ENCODE measurements around the gene CDC37.
"Not testable (repeated sequence)": the region's sequence is repeated elsewhere in the genome, so short reads cannot be mapped to it uniquely, and the experiment has no call there.

The CDC37 gene

GRCh38 chr19:10404888-10405820 is 1.8 kb upstream of the CDC37 start:
- Histone ChIP-seq H3K27me3 (ENCODE audit: insufficient read depth, low read length) (peaks cover 51% of the 10 kb centered on the region), H3K4me3 (ENCODE audit: low read length) (peak overlapping the region; percentile 97), H3K9ac (ENCODE audit: low read depth, low read length) (peak overlapping the region; percentile 56; the same call in 1 of the 2 replicates), H3K4me1 (ENCODE audit: insufficient read depth, low read length) (peaks cover 4% of the 10 kb centered on the region; the same call in 1 of the 2 replicates), H3K36me3 (ENCODE audit: insufficient read depth, low read depth, low read length) (peaks cover 8% of the 10 kb centered on the region), H3K27ac (ENCODE audit: low read length) (no peak overlapping the region), H3K9me3 (ENCODE audit: insufficient read depth, low read depth, low read length) (no peaks in the 10 kb centered on the region)

GRCh38 chr19:10402441-10403038 is 802 bp downstream of the CDC37 start:
- H3K27ac ChIP-seq (ENCODE audit: low read length): no peak overlapping the region
- peak overlapping the region; percentile 97 for H3K4me3 ChIP-seq (ENCODE audit: low read length)
- peaks cover 23% of the 10 kb centered on the region for H3K36me3 ChIP-seq (ENCODE audit: insufficient read depth, low read depth, low read length)
- H3K9ac ChIP-seq (ENCODE audit: low read depth, low read length): peak overlapping the region; percentile 95
- H3K9me3 ChIP-seq (ENCODE audit: insufficient read depth, low read depth, low read length): no peaks in the 10 kb centered on the region
- H3K27me3 ChIP-seq (ENCODE audit: insufficient read depth, low read length): peaks cover 33% of the 10 kb centered on the region
- peaks cover 4% of the 10 kb centered on the region; the same call in 1 of the 2 replicates for H3K4me1 ChIP-seq (ENCODE audit: insufficient read depth, low read length)

- H3K4me3 ChIP-seq (ENCODE audit: low read length): no peak overlapping the region
- peaks cover 34% of the 10 kb centered on the region for H3K36me3 ChIP-seq (ENCODE audit: insufficient read depth, low read depth, low read length)
- no peaks in the 10 kb centered on the region for H3K9me3 ChIP-seq (ENCODE audit: insufficient read depth, low read depth, low read length)
- peaks cover 4% of the 10 kb centered on the region; the same call in 1 of the 2 replicates for H3K4me1 ChIP-seq (ENCODE audit: insufficient read depth, low read length)
- H3K27me3 ChIP-seq (ENCODE audit: insufficient read depth, low read length): peaks cover 8% of the 10 kb centered on the region
- no peak overlapping the region for H3K9ac ChIP-seq (ENCODE audit: low read depth, low read length)
- no peak overlapping the region for H3K27ac ChIP-seq (ENCODE audit: low read length)
Measured at GRCh38 chr19:10399878-10400277, 3.5 kb downstream of the CDC37 start.

- not testable (repeated sequence) for H3K9ac ChIP-seq (ENCODE audit: low read depth, low read length); H3K4me3 ChIP-seq (ENCODE audit: low read length); H3K27ac ChIP-seq (ENCODE audit: low read length); H3K27me3 ChIP-seq (ENCODE audit: insufficient read depth, low read length); H3K9me3 ChIP-seq (ENCODE audit: insufficient read depth, low read depth, low read length); H3K4me1 ChIP-seq (ENCODE audit: insufficient read depth, low read length)
- peaks cover 38% of the 10 kb centered on the region for H3K36me3 ChIP-seq (ENCODE audit: insufficient read depth, low read depth, low read length)
Measured at GRCh38 chr19:10399340-10399739, 4.0 kb downstream of the CDC37 start.

- Histone ChIP-seq H3K4me1 (ENCODE audit: insufficient read depth, low read length) (peaks cover 4% of the 10 kb centered on the region; the same call in 1 of the 2 replicates), H3K36me3 (ENCODE audit: insufficient read depth, low read depth, low read length) (peaks cover 42% of the 10 kb centered on the region), H3K9ac (ENCODE audit: low read depth, low read length) (no peak overlapping the region), H3K4me3 (ENCODE audit: low read length) (no peak overlapping the region), H3K27me3 (ENCODE audit: insufficient read depth, low read length) (no peaks in the 10 kb centered on the region), H3K27ac (ENCODE audit: low read length) (no peak overlapping the region), H3K9me3 (ENCODE audit: insufficient read depth, low read depth, low read length) (no peaks in the 10 kb centered on the region)
Measured at GRCh38 chr19:10398819-10399218, 4.5 kb downstream of the CDC37 start.

- H3K4me3 ChIP-seq (ENCODE audit: low read length): no peak overlapping the region
- peaks cover 64% of the 10 kb centered on the region for H3K36me3 ChIP-seq (ENCODE audit: insufficient read depth, low read depth, low read length)
Measured at GRCh38 chr19:10395917-10396316, 7.4 kb downstream of the CDC37 start.

GRCh38 chr19:10395436-10395835 is 7.9 kb downstream of the CDC37 start:
- no peaks in the 10 kb centered on the region for H3K4me1 ChIP-seq (ENCODE audit: insufficient read depth, low read length)
- no peaks in the 10 kb centered on the region for H3K9me3 ChIP-seq (ENCODE audit: insufficient read depth, low read depth, low read length)
- H3K9ac ChIP-seq (ENCODE audit: low read depth, low read length): no peak overlapping the region
- H3K36me3 ChIP-seq (ENCODE audit: insufficient read depth, low read depth, low read length): peaks cover 60% of the 10 kb centered on the region
- H3K27me3 ChIP-seq (ENCODE audit: insufficient read depth, low read length): no peaks in the 10 kb centered on the region
- H3K27ac ChIP-seq (ENCODE audit: low read length): no peak overlapping the region
- H3K4me3 ChIP-seq (ENCODE audit: low read length): no peak overlapping the region

More at GRCh38 chr19:10395917-10396316, 7.4 kb downstream of the CDC37 start:
- Histone ChIP-seq H3K27me3 (ENCODE audit: insufficient read depth, low read length) (no peaks in the 10 kb centered on the region), H3K27ac (ENCODE audit: low read length) (no peak overlapping the region), H3K9ac (ENCODE audit: low read depth, low read length) (no peak overlapping the region), H3K9me3 (ENCODE audit: insufficient read depth, low read depth, low read length) (no peaks in the 10 kb centered on the region), H3K4me1 (ENCODE audit: insufficient read depth, low read length) (no peaks in the 10 kb centered on the region)

GRCh38 chr19:10395003-10395402 is 8.3 kb downstream of the CDC37 start:
- no peaks in the 10 kb centered on the region for H3K4me1 ChIP-seq (ENCODE audit: insufficient read depth, low read length)
- no peaks in the 10 kb centered on the region for H3K27me3 ChIP-seq (ENCODE audit: insufficient read depth, low read length)
- peaks cover 55% of the 10 kb centered on the region for H3K36me3 ChIP-seq (ENCODE audit: insufficient read depth, low read depth, low read length)
- no peak overlapping the region for H3K27ac ChIP-seq (ENCODE audit: low read length)
- no peaks in the 10 kb centered on the region for H3K9me3 ChIP-seq (ENCODE audit: insufficient read depth, low read depth, low read length)
- H3K4me3 ChIP-seq (ENCODE audit: low read length): no peak overlapping the region
- H3K9ac ChIP-seq (ENCODE audit: low read depth, low read length): no peak overlapping the region

- Histone ChIP-seq H3K4me1 (ENCODE audit: insufficient read depth, low read length) (no peaks in the 10 kb centered on the region), H3K27me3 (ENCODE audit: insufficient read depth, low read length) (no peaks in the 10 kb centered on the region), H3K9ac (ENCODE audit: low read depth, low read length) (no peak overlapping the region), H3K9me3 (ENCODE audit: insufficient read depth, low read depth, low read length) (no peaks in the 10 kb centered on the region), H3K4me3 (ENCODE audit: low read length) (no peak overlapping the region), H3K27ac (ENCODE audit: low read length) (no peak overlapping the region), H3K36me3 (ENCODE audit: insufficient read depth, low read depth, low read length) (peaks cover 44% of the 10 kb centered on the region)
Measured at GRCh38 chr19:10393137-10393536, 10.2 kb downstream of the CDC37 start.

GRCh38 chr19:10392120-10392519 is 11.2 kb downstream of the CDC37 start:
- H3K27ac ChIP-seq (ENCODE audit: low read length): no peak overlapping the region
- H3K4me3 ChIP-seq (ENCODE audit: low read length): no peak overlapping the region
- peaks cover 41% of the 10 kb centered on the region for H3K36me3 ChIP-seq (ENCODE audit: insufficient read depth, low read depth, low read length)
- no peak overlapping the region for H3K9ac ChIP-seq (ENCODE audit: low read depth, low read length)
- no peaks in the 10 kb centered on the region for H3K27me3 ChIP-seq (ENCODE audit: insufficient read depth, low read length)
- H3K9me3 ChIP-seq (ENCODE audit: insufficient read depth, low read depth, low read length): no peaks in the 10 kb centered on the region
- no peaks in the 10 kb centered on the region for H3K4me1 ChIP-seq (ENCODE audit: insufficient read depth, low read length)

GRCh38 chr19:10390652-10391286 is 12.6 kb downstream of the CDC37 start:
- Histone ChIP-seq H3K9ac (ENCODE audit: low read depth, low read length) (no peak overlapping the region), H3K9me3 (ENCODE audit: insufficient read depth, low read depth, low read length) (no peaks in the 10 kb centered on the region), H3K4me3 (ENCODE audit: low read length) (no peak overlapping the region), H3K27ac (ENCODE audit: low read length) (no peak overlapping the region), H3K4me1 (ENCODE audit: insufficient read depth, low read length) (no peaks in the 10 kb centered on the region), H3K27me3 (ENCODE audit: insufficient read depth, low read length) (no peaks in the 10 kb centered on the region), H3K36me3 (ENCODE audit: insufficient read depth, low read depth, low read length) (peaks cover 36% of the 10 kb centered on the region)
